Choroid plexus epithelial cell (primary cell): ENCODE results near the gene ZC2HC1B.

Experiments used
- DNase-seq: peaks from one replicate; pipeline ENCODE4 v3.0.0-alpha.2; 2010; ENCODE audit warnings: low read depth
- H3K4me3 ChIP-seq: 2 replicates; pipeline ENCODE4 v1.5.1; 2011; ENCODE audit warnings: low read depth, mild to moderate bottlenecking, control low read depth, low read length, moderate library complexity
- TF ChIP-seq, protein P1 (sequence below): conservative IDR thresholded peaks from 2 replicates; pipeline ENCODE4 v1.5.1; 2011; ENCODE audit warnings: low read depth, mild to moderate bottlenecking, control low read depth, inconsistent platforms, low read length, moderate library complexity

Gene ZC2HC1B, protein sequence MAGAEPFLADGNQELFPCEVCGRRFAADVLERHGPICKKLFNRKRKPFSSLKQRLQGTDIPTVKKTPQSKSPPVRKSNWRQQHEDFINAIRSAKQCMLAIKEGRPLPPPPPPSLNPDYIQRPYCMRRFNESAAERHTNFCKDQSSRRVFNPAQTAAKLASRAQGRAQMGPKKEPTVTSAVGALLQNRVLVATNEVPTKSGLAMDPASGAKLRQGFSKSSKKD

DNA sequence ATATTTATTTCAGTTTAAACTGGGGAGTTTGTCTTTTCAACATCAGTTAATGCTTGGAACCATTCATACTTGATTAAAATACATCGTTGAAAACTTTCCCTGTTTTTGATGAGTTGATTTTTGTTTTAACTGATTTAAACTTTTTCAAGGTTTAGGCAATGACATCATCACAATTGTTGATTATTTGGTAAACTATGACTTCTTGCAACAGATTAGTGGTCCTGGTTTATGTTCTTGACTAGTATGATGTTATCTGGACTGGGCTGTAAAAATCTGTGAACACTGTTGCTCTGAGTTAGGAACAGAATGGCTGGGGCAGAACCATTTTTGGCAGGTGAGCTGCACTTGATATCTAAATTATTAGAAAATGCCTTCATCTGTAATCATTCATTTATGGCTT, at the start of gene ZC2HC1B:
Gene ZC2HC1B (plus strand): TSS at position 241 of the 400 bp plus-strand sequence. CDS start 66 bp downstream, at position 307.
- TF ChIP-seq, protein P1, sequence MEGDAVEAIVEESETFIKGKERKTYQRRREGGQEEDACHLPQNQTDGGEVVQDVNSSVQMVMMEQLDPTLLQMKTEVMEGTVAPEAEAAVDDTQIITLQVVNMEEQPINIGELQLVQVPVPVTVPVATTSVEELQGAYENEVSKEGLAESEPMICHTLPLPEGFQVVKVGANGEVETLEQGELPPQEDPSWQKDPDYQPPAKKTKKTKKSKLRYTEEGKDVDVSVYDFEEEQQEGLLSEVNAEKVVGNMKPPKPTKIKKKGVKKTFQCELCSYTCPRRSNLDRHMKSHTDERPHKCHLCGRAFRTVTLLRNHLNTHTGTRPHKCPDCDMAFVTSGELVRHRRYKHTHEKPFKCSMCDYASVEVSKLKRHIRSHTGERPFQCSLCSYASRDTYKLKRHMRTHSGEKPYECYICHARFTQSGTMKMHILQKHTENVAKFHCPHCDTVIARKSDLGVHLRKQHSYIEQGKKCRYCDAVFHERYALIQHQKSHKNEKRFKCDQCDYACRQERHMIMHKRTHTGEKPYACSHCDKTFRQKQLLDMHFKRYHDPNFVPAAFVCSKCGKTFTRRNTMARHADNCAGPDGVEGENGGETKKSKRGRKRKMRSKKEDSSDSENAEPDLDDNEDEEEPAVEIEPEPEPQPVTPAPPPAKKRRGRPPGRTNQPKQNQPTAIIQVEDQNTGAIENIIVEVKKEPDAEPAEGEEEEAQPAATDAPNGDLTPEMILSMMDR = no peak
- no peak for DNase-seq
- no peak within 1 kb of the TSS for H3K4me3 ChIP-seq

DNA sequence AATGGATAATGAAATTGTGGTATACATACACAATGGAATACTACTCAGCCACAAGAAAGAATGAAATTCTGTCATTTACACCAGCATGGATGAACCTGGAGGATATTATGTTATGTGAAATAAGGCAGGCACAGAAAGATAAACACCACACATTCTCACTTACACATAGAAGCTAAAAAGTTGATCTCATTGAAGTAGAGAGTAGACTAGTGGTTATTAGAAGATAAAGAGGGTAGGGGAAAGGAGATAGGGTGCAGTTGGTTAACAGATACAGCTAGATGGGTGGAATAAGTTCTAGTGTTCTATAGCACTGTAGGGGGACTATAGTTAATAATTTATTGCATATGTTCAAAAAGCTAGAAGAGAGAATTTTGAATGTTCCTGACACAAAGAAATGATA, 46.7 kb upstream of the ZC2HC1B start:
- no peak overlapping the region for H3K4me3 ChIP-seq
- TF ChIP-seq, protein P1 = no peak
- DNase-seq = no peak

DNA sequence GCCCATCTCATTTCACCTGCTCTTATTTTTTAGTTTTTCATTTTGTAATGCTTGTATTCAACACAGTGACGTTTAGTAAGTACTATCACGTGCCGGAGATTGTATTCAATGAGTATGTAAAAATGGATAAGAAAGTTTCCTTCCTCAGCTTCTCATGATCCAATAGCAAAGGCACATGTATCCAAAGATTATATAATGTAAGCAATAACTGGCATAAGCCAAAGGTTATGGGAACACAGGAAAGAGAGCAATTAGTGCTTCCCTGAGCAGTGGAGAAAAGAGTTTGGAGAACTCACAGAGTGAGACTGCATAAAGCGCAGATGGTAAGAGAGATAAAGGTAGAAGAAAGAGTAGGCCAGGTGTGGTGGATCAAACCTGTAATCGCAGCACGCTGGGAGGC, 42.9 kb upstream of the ZC2HC1B start:
- TF ChIP-seq, protein P1 = no peak
- no peak overlapping the region for H3K4me3 ChIP-seq
- no peak for DNase-seq

DNA sequence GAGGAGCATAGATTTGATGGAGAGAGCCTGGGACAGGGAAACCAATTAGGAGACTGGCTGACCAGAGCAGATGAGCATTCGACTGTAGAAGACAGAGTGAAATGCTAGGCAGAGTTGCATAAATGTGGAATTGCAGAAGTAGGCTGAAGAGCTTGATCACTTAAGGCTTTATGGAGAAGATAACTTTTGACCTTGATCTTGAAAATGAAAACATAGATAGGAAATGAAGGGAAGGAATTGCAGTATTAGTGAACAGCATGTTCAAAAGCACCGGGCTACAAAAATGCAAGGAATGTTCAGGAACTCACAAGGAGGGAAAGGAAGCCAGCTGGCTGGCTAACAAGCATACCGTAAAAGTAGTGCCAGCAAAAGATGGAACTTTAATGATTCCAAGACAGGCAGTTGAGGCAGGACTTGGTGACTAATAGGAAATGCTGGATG, 41.7 kb upstream of the ZC2HC1B start:
- TF ChIP-seq, protein P1 = no peak
- DNase-seq = peak; percentile 50
- no peak overlapping the region for H3K4me3 ChIP-seq

DNA sequence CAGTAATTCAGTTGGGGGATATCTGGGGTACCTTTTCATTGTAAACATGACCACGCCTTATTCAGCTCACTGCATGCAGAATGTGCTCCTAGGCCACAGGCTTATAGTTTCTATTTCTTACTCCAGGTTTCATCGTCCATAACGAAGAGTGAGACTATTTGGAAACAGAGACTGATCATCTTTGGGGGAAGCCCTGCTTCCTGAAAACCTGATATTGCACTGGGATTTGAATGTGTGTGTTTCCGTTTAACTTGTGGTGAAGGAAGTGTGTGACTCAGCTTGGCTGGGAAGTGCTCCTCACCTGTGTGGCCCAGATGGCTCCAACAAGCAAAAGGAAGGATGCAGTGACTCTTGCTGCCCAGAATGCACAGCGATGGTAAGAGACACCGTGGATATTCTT, 40.7 kb upstream of the ZC2HC1B start:
- TF ChIP-seq, protein P1 = no peak
- no peak for DNase-seq
- H3K4me3 ChIP-seq = no peak overlapping the region

DNA sequence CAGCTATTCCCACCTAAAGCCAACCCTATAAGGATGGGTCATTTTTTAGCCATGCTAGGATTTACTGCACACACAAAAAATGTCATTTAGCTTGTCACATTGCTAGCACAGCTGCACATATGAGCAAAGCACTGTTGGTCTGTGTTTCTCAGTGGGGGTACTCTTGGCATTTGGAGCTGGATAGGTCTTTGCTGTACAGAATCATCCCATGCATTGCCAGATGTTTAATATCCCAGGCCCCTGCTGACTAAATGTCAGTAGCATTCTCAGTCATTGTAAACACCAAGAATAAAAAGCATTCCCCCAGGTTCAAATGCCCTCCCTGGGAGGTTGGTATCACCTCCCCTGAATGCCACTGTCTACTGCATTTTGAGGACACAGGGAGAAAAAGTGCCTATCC, 35.7 kb upstream of the ZC2HC1B start:
- no peak for DNase-seq

More for the DNA sequence above, 35.7 kb upstream of the ZC2HC1B start:
- TF ChIP-seq, protein P1 = no peak
- H3K4me3 ChIP-seq = no peak overlapping the region
